ENCODE measurements around the gene FAM81A.
A peak's percentile ranks its signal among the peaks of the same experiment; 100 is the strongest.
"Not testable (repeated sequence)": the region's sequence is repeated elsewhere in the genome, so short reads cannot be mapped to it uniquely, and the experiment has no call there.

FAM81A gene

GRCh38 chr15:59485036-59485435, 47.0 kb downstream of the FAM81A start:
- no peak overlapping the region for H3K4me3 ChIP-seq (ENCODE audit: low read depth, low read length)
- TF ChIP-seq CTCF (IDR thresholded peaks at IDR 0.05; ENCODE audit: borderline replicate concordance, insufficient read depth, low read depth, low read length) = no peak

GRCh38 chr15:59489485-59489884, 51.5 kb downstream of the FAM81A start:
- H3K4me3 ChIP-seq (ENCODE audit: low read depth, low read length) = not testable (repeated sequence)

GRCh38 chr15:59491062-59491461, 53.1 kb downstream of the FAM81A start:
- TF ChIP-seq CTCF (IDR thresholded peaks at IDR 0.05; ENCODE audit: borderline replicate concordance, insufficient read depth, low read depth, low read length) = no peak
- no peak overlapping the region for H3K4me3 ChIP-seq (ENCODE audit: low read depth, low read length)

- peak; percentile 66 for TF ChIP-seq CTCF (IDR thresholded peaks at IDR 0.05; ENCODE audit: borderline replicate concordance, insufficient read depth, low read depth, low read length)
- no peak overlapping the region for H3K4me3 ChIP-seq (ENCODE audit: low read depth, low read length)
Measured at GRCh38 chr15:59492389-59493377, 54.7 kb downstream of the FAM81A start.

GRCh38 chr15:59501597-59501996, 63.6 kb downstream of the FAM81A start:
- H3K4me3 ChIP-seq (ENCODE audit: low read depth, low read length) = no peak overlapping the region
- TF ChIP-seq CTCF (IDR thresholded peaks at IDR 0.05; ENCODE audit: borderline replicate concordance, insufficient read depth, low read depth, low read length) = peak; percentile 74

GRCh38 chr15:59515190-59515589, 77.2 kb downstream of the FAM81A start:
- TF ChIP-seq CTCF (IDR thresholded peaks at IDR 0.05; ENCODE audit: borderline replicate concordance, insufficient read depth, low read depth, low read length) = no peak
- H3K4me3 ChIP-seq (ENCODE audit: low read depth, low read length) = no peak overlapping the region

GRCh38 chr15:59516655-59517461, 78.9 kb downstream of the FAM81A start:
- H3K4me3 ChIP-seq (ENCODE audit: low read depth, low read length) = no peak overlapping the region
- TF ChIP-seq CTCF (IDR thresholded peaks at IDR 0.05; ENCODE audit: borderline replicate concordance, insufficient read depth, low read depth, low read length) = no peak

Data from GM12875 (cell line).